Muscle layer of colon (tissue), 2 donors: ENCODE measurements around the gene SLC23A2.

ENCODE experiments used
- H3K27ac ChIP-seq: one replicate; pipeline ENCODE4 v1.7.0; 2013; ENCODE audit warnings: low read depth, mild to moderate bottlenecking, low read length, moderate library complexity
- H3K27me3 ChIP-seq, 2 donors: one replicate each; pipeline ENCODE4 v1.7.0; 2013; ENCODE audit warnings: low read length in 2 of 2, mild to moderate bottlenecking in 2 of 2; ENCODE audit not compliant: insufficient read depth in 2 of 2, control insufficient read depth in 1 of 2
- H3K36me3 ChIP-seq: one replicate; pipeline ENCODE4 v1.7.0; 2013; ENCODE audit warnings: mild to moderate bottlenecking, low read length; ENCODE audit not compliant: insufficient read depth
- H3K4me1 ChIP-seq: one replicate; pipeline ENCODE4 v1.7.0; 2013; ENCODE audit warnings: mild to moderate bottlenecking, low read length; ENCODE audit not compliant: insufficient read depth
- H3K4me3 ChIP-seq, 2 donors: one replicate each; pipeline ENCODE4 v1.7.0; 2013; ENCODE audit warnings: low read length in 2 of 2, low read depth in 1 of 2, mild to moderate bottlenecking in 1 of 2, moderate library complexity in 1 of 2
- H3K9ac ChIP-seq: one replicate; pipeline ENCODE4 v1.7.0; 2013; ENCODE audit warnings: low read length
- H3K9me3 ChIP-seq: one replicate; pipeline ENCODE4 v1.7.0; 2013; ENCODE audit warnings: mild to moderate bottlenecking, low read length
- donor health status: abdominal sarcoma.
- donor health status: Adenocarcinoma of cecum.

The SLC23A2 gene

GRCh38 chr20:4946585-4946984, 54.7 kb downstream of the SLC23A2 start:
- H3K36me3 ChIP-seq = no peaks in the 10 kb centered on the region
- no peak overlapping the region for H3K4me3 ChIP-seq
- H3K9ac ChIP-seq = no peak overlapping the region
- H3K4me1 ChIP-seq = peaks cover 36% of the 10 kb centered on the region
- no peaks in the 10 kb centered on the region for H3K27me3 ChIP-seq
- H3K9me3 ChIP-seq = no peaks in the 10 kb centered on the region
- H3K27ac ChIP-seq = no peak overlapping the region

GRCh38 chr20:4944518-4945313, 56.6 kb downstream of the SLC23A2 start:
- no peaks in the 10 kb centered on the region for H3K9me3 ChIP-seq
- no peak overlapping the region for H3K9ac ChIP-seq
- H3K4me1 ChIP-seq = peaks cover 26% of the 10 kb centered on the region

GRCh38 chr20:4942331-4942730, 59.0 kb downstream of the SLC23A2 start:
- H3K9me3 ChIP-seq = no peaks in the 10 kb centered on the region
- H3K27me3 ChIP-seq = no peaks in the 10 kb centered on the region
- peaks cover 22% of the 10 kb centered on the region for H3K4me1 ChIP-seq
- H3K27ac ChIP-seq = no peak overlapping the region
- H3K4me3 ChIP-seq = no peak overlapping the region
- no peaks in the 10 kb centered on the region for H3K36me3 ChIP-seq
- no peak overlapping the region for H3K9ac ChIP-seq

More at GRCh38 chr20:4944518-4945313, 56.6 kb downstream of the SLC23A2 start:
- no peaks in the 10 kb centered on the region for H3K36me3 ChIP-seq
- H3K4me3 ChIP-seq = no peak overlapping the region
- no peaks in the 10 kb centered on the region for H3K27me3 ChIP-seq
- H3K27ac ChIP-seq = no peak overlapping the region

GRCh38 chr20:4937407-4938319, 63.6 kb downstream of the SLC23A2 start:
- H3K27ac ChIP-seq = no peak overlapping the region
- H3K4me1 ChIP-seq = peaks cover 24% of the 10 kb centered on the region
- no peak overlapping the region for H3K9ac ChIP-seq
- no peak overlapping the region for H3K4me3 ChIP-seq
- H3K27me3 ChIP-seq = no peaks in the 10 kb centered on the region
- no peaks in the 10 kb centered on the region for H3K9me3 ChIP-seq
- no peaks in the 10 kb centered on the region for H3K36me3 ChIP-seq

- Histone ChIP-seq H3K27ac (no peak overlapping the region), H3K9me3 (no peaks in the 10 kb centered on the region), H3K27me3 (no peaks in the 10 kb centered on the region), H3K36me3 (peaks cover 6% of the 10 kb centered on the region), H3K9ac (no peak overlapping the region), H3K4me1 (peaks cover 16% of the 10 kb centered on the region), H3K4me3 (no peak overlapping the region)
Measured at GRCh38 chr20:4936851-4937406, 64.4 kb downstream of the SLC23A2 start.

- Histone ChIP-seq H3K4me3 (no peak overlapping the region), H3K27me3 (no peaks in the 10 kb centered on the region), H3K27ac (no peak overlapping the region), H3K4me1 (peaks cover 14% of the 10 kb centered on the region), H3K36me3 (peaks cover 10% of the 10 kb centered on the region), H3K9ac (no peak overlapping the region), H3K9me3 (no peaks in the 10 kb centered on the region)
Measured at GRCh38 chr20:4936392-4936850, 64.9 kb downstream of the SLC23A2 start.

- Histone ChIP-seq H3K4me1 (peaks cover 8% of the 10 kb centered on the region), H3K36me3 (peaks cover 12% of the 10 kb centered on the region), H3K27ac (no peak overlapping the region), H3K9ac (no peak overlapping the region), H3K4me3 (no peak overlapping the region), H3K9me3 (no peaks in the 10 kb centered on the region), H3K27me3 (no peaks in the 10 kb centered on the region)
Measured at GRCh38 chr20:4932061-4932460, 69.2 kb downstream of the SLC23A2 start.

GRCh38 chr20:4929686-4930397, 71.5 kb downstream of the SLC23A2 start:
- Histone ChIP-seq H3K27me3 (no peaks in the 10 kb centered on the region), H3K9ac (no peak overlapping the region), H3K27ac (no peak overlapping the region), H3K9me3 (no peaks in the 10 kb centered on the region), H3K4me1 (peaks cover 9% of the 10 kb centered on the region), H3K36me3 (peaks cover 12% of the 10 kb centered on the region), H3K4me3 (no peak overlapping the region)

- Histone ChIP-seq H3K36me3 (peaks cover 4% of the 10 kb centered on the region), H3K9ac (no peak overlapping the region), H3K27me3 (no peaks in the 10 kb centered on the region), H3K9me3 (no peaks in the 10 kb centered on the region), H3K4me1 (peaks cover 9% of the 10 kb centered on the region), H3K4me3 (no peak overlapping the region), H3K27ac (no peak overlapping the region)
Measured at GRCh38 chr20:4926531-4927156, 74.7 kb downstream of the SLC23A2 start.

GRCh38 chr20:4925842-4926530, 75.3 kb downstream of the SLC23A2 start:
- no peak overlapping the region for H3K4me3 ChIP-seq
- H3K9me3 ChIP-seq = no peaks in the 10 kb centered on the region
- no peak overlapping the region for H3K9ac ChIP-seq

More at GRCh38 chr20:4925842-4926530, 75.3 kb downstream of the SLC23A2 start:
- Histone ChIP-seq H3K4me1 (peaks cover 9% of the 10 kb centered on the region), H3K27me3 (no peaks in the 10 kb centered on the region), H3K36me3 (no peaks in the 10 kb centered on the region), H3K27ac (no peak overlapping the region)
